ENCODE measurements around the gene BTF3L4. TPM values are rescaled to one million over a fixed set of nuclear protein-coding genes. Genes with fewer than 3 reads are reported as not detected.
A peak's percentile ranks its signal among the peaks of the same experiment; 100 is the strongest.

Gene BTF3L4
- total RNA-seq, 1 donor from 2014 or later, result 51.9 TPM

DNA sequence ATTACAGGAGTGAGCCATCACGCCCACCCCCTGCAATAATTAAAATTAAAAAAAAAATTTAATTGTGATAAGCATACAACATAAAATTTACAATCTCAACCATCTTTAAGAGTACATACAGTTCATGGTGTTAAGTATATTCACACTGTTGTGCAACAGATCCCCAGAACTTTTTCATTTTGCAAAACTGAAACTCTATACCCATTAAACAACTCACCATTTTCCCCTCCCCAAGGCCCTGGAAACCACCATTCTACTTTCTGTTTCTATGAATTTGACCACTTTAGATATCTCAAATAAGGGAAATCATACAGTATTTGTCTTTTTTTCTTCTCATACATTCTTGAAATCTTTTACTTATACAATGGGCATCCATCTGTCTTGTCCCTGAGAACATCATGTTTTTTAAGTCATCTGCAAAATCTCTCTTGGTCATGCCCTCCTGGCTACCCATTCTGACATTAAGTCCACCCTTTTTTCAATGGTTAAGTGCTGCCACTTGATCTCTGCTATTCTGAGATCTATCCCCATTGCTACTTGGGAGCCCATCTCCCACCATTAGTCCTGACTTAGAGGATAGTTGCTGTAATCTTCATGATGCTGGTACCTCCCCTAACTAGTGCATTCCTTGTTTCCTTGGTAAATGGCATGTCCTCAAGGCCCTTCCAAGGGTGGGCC lies 46.4 kb downstream of the BTF3L4 start:
- DNase-seq (ENCODE audit: low read depth) (no peak), FAIRE-seq (no peak)
- Histone ChIP-seq H3K4me3 (ENCODE audit: low read depth, low read length) (no peak overlapping the region), H3K27me3 (ENCODE audit: control insufficient read depth, insufficient read depth, low read length) (no peaks in the 10 kb centered on the region), H3K36me3 (ENCODE audit: control insufficient read depth, insufficient read depth, low read length) (no peaks in the 10 kb centered on the region)
- TF ChIP-seq, protein P1, sequence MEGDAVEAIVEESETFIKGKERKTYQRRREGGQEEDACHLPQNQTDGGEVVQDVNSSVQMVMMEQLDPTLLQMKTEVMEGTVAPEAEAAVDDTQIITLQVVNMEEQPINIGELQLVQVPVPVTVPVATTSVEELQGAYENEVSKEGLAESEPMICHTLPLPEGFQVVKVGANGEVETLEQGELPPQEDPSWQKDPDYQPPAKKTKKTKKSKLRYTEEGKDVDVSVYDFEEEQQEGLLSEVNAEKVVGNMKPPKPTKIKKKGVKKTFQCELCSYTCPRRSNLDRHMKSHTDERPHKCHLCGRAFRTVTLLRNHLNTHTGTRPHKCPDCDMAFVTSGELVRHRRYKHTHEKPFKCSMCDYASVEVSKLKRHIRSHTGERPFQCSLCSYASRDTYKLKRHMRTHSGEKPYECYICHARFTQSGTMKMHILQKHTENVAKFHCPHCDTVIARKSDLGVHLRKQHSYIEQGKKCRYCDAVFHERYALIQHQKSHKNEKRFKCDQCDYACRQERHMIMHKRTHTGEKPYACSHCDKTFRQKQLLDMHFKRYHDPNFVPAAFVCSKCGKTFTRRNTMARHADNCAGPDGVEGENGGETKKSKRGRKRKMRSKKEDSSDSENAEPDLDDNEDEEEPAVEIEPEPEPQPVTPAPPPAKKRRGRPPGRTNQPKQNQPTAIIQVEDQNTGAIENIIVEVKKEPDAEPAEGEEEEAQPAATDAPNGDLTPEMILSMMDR (IDR thresholded peaks at IDR 0.05; ENCODE audit: insufficient read depth, low read length, severe bottlenecking), result no peak

DNA sequence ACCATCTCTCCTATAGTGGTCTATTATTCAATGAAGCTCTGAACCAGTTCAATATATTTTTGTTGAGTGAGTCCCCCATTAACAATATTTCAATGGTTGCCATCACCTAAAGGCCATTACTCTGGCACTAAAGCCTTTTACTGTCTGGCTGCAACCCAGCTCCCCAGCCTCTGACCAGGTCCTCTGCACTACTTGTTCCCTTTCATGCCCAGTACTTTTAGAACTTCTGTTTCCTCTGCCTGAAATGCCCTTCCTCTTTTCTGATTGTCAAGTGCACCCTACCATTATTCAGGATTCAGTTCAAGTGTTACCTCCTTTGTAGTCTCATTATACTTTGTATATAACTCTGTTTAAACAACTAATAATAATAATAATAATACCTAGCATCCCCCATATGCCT lies 55.4 kb downstream of the BTF3L4 start:
- FAIRE-seq (no peak), DNase-seq (ENCODE audit: low read depth) (no peak)

DNA sequence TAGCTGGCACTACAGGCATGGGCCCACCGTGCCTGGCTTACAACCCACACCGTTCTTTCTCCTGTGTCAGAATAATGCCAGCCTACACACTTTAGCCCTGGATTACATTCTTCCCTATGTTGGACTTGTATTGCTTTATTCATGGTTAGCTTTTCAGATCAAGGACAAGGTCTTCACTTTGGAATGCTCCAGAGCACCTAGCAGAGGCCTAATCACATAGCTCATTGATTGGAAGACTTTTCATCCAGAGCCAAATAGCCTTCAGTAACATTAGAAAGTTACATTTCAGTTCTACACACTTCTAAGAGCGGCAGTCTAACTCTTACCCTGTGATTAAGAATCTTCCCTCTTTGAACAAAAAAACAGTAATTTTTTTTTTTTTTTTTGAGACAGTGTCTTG lies 56.4 kb downstream of the BTF3L4 start:
- TF ChIP-seq, protein P1 (IDR thresholded peaks at IDR 0.05; ENCODE audit: insufficient read depth, low read length, severe bottlenecking), result no peak
- FAIRE-seq, result no peak

More for the DNA sequence above, 55.4 kb downstream of the BTF3L4 start:
- H3K36me3 ChIP-seq (ENCODE audit: control insufficient read depth, insufficient read depth, low read length), result no peaks in the 10 kb centered on the region
- TF ChIP-seq, protein P1 (IDR thresholded peaks at IDR 0.05; ENCODE audit: insufficient read depth, low read length, severe bottlenecking), result no peak
- H3K27me3 ChIP-seq (ENCODE audit: control insufficient read depth, insufficient read depth, low read length), result no peaks in the 10 kb centered on the region
- H3K4me3 ChIP-seq (ENCODE audit: low read depth, low read length), result no peak overlapping the region

DNA sequence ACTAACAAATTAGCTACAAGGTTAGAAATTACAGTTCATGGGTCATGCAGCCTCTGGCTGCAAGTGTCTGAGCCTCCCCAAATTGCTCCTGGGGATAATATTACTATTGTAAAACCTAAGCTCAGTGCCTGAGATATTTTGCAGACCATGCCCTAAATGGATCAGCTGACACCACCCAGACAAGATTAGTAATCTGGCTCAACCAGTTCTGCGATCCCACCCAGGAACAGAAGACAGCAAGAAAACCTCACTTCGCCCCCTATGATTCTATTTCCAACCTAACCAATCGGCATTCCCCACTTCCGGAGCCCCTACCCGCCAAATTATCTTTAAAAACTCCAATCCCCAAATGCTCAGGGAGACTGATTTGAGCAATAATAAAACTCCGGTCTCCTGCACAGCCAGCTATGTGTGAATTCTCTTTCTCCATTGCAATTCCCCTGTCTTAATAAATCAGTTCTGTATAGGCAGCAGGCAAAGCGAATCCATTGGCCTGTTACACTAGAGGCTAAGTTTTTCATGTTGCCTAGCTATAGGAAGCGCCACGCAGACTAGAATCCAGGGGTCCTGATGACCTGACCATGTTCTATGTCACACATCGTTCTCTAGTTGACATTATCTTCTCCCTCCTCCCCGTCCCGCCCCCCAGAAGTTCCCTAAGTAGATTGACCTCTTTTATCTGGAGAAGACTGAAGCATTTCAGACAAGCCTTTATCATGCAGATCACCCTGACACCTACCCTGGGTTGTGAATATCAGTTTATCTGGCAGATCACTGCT lies 63.4 kb downstream of the BTF3L4 start:
- DNase-seq (ENCODE audit: low read depth) (no peak), FAIRE-seq (peak; percentile 80)
- H3K4me3 ChIP-seq (ENCODE audit: low read depth, low read length), result no peak overlapping the region
- no peaks in the 10 kb centered on the region for H3K36me3 ChIP-seq (ENCODE audit: control insufficient read depth, insufficient read depth, low read length)
- no peaks in the 10 kb centered on the region for H3K27me3 ChIP-seq (ENCODE audit: control insufficient read depth, insufficient read depth, low read length)
- TF ChIP-seq, protein P1 (IDR thresholded peaks at IDR 0.05; ENCODE audit: insufficient read depth, low read length, severe bottlenecking), result no peak

More for the DNA sequence above, 56.4 kb downstream of the BTF3L4 start:
- DNase-seq (ENCODE audit: low read depth), result no peak
- Histone ChIP-seq H3K4me3 (ENCODE audit: low read depth, low read length) (no peak overlapping the region), H3K27me3 (ENCODE audit: control insufficient read depth, insufficient read depth, low read length) (no peaks in the 10 kb centered on the region), H3K36me3 (ENCODE audit: control insufficient read depth, insufficient read depth, low read length) (no peaks in the 10 kb centered on the region)

DNA sequence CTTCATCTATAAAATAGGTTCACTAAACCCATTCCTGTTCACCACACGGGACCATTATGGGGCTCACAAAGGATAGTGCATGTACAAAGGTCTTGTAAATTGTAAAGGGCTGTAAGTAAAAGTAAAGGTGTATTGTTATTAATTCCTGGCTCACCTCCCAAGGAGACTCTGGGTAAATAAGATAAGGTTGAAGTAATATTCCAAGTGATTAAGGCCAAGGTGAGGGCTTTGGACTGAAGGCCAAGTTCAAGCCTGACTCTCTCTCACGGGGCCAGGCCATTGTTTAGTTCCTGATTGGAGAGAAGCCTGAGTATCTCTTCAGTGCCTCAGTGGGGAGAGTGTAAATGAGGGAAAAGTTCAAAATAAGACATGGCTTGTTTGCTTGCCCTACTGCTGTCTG lies 66.3 kb downstream of the BTF3L4 start:
- no peaks in the 10 kb centered on the region for H3K36me3 ChIP-seq (ENCODE audit: control insufficient read depth, insufficient read depth, low read length)
- DNase-seq (ENCODE audit: low read depth) (no peak), FAIRE-seq (no peak)
- no peaks in the 10 kb centered on the region for H3K27me3 ChIP-seq (ENCODE audit: control insufficient read depth, insufficient read depth, low read length)
- no peak overlapping the region for H3K4me3 ChIP-seq (ENCODE audit: low read depth, low read length)
- TF ChIP-seq, protein P1 (IDR thresholded peaks at IDR 0.05; ENCODE audit: insufficient read depth, low read length, severe bottlenecking), result no peak

All from bronchial epithelial cell (primary cell).